NCI-H2227 treated with DMSO at 0.1 percent for 48 hours (cell line): ENCODE measurements around the gene LZTS2.

ENCODE experiments used
- DNase-seq: peaks from one replicate; lab custom pipeline; 2025; lab: John Stamatoyannopoulos, UW

Gene LZTS2

DNA sequence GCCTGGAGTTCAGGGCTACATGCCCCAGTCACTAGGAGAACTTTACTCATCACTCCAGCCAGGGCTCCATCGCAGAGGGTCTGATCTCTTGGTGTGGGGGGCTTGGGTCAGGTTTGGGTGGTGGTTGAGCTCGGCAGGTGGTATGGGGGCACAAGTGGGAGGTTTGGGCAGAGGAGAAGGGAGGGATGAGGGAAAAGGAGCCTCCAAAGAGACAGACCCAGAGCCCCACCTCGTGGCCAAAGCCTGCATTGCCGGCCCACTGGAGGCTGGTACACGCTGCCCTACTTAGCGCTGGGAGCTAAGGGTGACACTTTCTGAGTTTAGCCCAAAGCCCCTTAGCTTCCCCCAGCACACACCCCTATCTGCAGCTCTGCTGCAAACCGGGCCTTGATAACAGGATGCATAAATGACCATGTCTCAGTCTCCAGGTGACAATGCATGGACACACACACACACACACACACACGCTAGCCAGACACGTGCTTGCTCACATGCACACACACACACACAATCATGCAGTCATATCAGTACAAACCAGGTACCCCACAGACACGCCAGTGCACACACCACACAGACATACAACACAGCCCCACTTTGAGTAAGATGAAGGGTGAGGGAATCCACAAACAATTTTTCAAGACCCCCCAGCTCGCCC is 14.7 kb downstream of the LZTS2 start:
- DNase-seq, result peak; percentile 20

DNA sequence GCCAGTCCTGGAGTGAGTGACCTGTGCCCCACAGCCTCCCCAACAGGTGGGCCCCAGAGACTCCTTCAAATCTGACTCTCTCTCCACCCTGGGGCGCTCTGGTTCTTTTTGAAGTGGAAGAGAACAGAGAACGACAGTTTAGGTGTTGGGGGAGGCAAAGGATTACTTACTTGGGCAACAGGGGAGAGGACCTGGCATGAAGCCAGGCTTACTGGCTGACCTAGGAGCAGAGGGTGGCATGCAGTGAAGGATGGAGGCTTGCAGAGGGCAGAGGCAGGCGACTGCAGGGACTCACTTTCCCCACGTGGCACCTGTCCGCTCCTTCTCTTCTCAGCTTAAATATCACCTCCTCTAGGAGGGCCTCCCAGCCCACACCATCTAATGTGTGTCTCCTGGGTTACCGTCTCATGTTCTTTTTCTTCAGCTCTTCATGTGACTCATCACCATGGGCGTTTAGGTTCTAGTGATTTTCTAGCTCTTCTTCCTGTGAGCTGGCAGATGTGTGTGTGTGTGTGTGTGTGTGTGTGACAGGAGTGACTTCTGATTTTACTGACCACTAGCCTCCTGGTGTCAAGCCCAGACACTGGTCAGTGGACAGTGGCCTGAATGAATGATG is 15.5 kb downstream of the LZTS2 start:
- DNase-seq, result no peak

- no peak for DNase-seq
Observed at GRCh38 chr10:101015582-101015973, 16.0 kb downstream of the LZTS2 start.

GRCh38 chr10:101016814-101017213 is 17.2 kb downstream of the LZTS2 start:
- no peak for DNase-seq

DNA sequence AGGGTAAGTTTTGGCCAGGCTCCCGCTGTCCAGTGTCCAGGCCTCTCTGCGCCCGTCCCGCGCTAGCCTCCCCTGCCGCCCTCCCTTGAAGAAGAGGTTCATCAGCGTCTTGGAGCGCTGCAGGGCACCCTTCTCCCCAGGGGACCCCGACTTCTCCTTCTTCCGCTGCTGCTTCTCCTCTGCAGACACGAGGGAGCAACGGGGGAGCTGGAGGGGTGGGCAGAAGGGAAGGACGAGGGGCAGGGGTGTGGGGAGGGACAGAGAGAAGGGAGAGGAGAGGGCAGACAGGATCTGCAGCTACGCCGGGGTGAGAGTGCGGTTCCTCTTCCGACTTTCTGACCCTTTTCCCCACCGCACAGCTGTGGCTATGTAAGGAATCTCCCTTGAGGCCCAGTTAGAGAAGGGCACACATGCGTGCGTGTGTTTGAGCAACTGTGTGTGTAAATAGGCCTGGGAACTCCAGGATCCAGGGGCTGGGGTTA is 18.6 kb downstream of the LZTS2 start:
- DNase-seq, result no peak

DNA sequence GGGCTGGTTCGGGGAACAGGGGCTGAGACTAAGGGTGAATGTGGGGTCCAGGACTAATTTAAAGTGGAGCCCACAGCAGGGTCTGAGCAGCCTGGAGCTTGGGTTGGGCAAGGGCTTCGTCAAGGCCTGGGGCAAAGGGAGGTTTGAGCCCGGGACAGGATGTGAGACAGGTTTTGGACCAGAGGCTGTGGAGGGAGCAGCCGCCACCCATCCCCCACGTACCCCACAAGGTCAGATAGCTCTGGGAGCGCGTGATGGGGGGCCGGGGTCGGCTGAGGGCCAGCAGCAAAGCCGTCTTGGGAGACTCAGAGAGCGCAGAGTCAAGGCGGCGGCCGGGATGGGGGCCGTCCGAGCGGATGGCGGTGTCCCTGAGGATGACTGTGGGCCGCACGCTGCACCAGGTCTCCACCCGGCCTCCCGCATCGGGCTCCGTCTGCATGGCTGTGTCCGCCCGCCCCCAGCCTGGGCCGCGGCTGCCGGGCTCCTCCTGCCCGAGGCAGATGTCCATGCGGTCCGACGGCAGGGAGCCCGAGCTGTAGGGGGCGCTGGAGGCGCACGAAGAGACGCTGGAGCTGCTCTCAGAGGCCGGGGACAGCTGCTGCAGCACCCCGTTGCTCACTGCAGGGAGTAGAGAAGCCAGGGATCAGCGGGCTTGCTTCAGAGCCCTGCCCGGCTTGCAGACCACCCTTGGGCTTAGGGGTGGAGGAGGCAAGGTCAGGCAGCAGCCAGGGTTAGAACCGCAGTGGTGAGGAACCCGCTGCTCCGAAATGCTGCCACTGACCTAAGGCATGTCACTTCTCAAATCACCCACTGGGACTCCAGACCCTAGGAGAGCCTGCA is 19.2 kb downstream of the LZTS2 start:
- DNase-seq, result peak; percentile 27

GRCh38 chr10:101019440-101019703 is 19.8 kb downstream of the LZTS2 start:
- no peak for DNase-seq

GRCh38 chr10:101020427-101021075 is 20.9 kb downstream of the LZTS2 start:
- no peak for DNase-seq

DNA sequence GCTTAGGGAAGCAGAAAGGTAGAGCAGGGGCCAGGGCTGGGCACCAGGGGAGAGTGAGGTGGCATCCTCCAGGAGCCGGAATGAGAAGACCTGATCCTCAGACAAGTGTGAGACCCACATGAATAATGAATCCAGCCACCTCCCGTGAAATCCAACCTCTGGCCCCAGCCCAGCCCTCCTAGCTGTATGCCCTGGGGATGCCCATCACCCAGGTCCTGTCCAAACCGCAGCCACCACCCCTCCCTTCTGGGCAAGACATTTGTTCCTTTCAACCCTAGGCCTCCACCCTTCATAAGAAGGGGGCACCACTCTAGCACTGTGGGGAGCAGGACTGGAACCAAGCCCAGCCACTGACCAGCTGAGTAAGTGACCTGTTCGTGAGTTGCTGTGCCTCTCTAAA is 21.6 kb downstream of the LZTS2 start:
- no peak for DNase-seq

DNA sequence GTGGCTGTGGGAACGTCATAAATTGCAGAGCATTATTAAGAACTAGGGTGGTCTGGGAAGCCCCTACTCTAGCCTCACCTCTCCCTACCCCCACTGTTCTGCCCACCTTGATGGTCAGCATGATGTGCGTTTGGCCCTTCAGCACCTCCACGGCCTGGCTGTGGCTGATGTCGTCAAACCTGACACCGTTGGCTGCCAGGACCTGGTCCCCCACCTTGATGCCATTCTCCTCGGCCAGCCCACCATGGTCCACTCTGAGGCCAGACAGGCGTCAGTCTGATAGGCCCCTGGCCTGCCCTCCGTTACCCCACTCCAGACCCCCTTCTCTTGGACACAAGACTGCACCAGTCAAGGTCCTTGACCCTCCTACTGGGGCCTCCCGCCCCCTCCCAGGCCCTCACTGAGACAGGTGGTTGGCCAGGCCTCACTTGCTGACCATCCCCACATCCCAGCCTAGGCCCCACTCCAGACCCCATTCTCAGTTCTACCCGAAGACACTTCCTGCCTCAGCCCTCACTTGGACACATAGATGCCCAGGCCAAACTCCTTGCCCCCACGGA is 22.2 kb downstream of the LZTS2 start:
- no peak for DNase-seq

GRCh38 chr10:101022967-101023705 is 23.5 kb downstream of the LZTS2 start:
- DNase-seq, result no peak

DNA sequence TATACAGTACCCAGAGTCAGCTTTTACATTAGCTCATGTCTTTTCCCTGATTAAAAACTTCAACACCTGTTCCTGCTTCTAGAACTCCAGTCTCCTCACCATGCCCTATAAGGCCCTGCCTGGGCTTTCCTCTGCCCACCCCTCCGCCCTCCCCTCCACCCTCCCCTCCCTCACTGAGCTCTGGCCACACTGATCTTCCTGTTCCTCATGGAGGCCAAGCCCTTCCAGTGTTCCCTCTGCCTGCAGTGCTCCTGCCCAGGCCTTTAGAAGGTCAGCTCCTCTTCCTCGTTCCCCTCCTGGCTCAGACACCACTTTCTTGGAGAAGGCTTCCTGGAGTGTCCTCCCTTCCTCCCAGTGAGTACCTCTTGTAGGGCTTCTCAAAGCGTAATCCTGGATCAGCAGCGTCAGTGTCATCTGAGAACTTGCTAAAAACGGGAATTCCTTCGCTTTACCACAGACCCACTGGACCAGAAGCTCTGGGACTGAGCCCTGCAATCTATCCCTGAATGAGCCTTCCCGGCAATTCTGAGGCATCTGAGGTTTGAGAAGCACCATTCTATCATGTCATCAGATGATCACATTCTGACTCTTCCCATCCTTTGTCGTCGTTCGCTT is 27.6 kb downstream of the LZTS2 start:
- DNase-seq, result no peak

DNA sequence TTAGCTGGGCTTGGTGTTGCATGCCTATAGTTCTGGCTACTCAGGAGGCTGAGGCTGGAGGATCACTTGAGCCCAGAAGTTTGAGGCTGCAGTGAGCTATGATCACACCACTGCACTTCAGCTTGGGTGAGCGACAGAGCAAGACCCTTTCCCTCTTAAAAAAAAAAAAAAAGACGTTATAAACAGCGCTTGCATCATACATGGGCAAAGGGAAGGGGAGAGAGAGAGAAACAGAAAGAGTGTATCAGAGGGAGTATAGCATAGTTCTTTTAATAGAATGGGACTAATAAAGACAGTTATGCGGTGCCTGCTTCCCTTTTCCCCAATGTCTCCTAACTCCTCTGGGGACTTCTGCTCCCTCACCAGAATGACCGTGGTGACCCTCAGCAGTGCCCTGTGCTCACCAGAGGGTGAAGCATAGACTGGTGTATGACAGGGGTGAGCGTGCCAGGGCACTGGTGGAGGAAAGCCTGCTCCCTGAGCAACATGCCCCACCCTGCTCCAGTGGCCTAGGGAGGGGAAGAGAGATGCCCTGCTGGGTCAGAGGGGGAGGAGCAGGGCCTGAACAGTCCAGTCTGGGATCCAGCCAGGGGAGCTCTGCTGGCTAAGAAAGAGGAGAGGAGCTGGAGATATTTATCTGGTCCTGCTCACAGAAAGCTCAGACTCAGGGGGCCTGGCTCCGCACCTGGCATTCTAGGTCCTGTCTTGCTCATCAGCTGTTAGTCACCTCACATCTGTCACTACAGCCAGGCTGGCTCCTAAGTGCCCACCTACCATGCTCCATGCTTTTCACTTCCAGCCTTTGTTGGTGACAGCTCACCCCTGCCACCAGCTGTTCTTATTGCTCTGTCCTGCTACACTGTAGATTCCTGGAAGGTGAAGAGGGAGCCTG is 29.1 kb downstream of the LZTS2 start:
- no peak for DNase-seq

GRCh38 chr10:101029520-101030295 is 30.1 kb downstream of the LZTS2 start:
- DNase-seq, result no peak

DNA sequence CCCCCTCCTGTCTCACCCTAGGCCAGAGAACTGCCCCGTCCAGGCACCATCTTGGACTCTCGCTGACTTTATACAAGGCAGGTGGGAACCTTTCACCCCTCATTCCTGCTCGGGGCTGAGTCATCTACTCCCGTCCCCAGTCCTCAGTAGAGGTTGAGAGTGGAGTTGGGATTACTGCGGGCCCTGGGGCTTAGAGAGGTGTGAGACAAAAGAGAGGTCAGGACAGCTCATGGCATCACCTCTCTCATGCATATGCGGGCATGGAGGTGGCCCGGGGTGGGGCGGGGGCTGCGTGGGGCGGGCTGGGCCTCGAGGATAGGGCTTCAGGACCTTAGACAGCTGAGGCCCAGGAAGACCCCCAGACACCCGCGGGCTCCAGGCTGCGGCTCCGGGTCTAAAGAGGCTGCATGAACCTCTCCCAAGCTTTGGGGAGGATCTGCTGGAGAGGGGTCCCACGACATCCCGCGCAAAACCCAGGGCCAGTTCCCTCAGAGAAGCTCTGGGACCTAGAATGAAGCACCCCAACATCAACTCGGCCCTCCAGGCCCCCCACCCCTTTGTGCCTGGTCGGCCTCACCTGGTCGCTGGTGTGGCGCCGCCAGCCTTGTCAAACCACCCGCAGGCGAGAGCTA is 31.0 kb downstream of the LZTS2 start:
- DNase-seq, result no peak

DNA sequence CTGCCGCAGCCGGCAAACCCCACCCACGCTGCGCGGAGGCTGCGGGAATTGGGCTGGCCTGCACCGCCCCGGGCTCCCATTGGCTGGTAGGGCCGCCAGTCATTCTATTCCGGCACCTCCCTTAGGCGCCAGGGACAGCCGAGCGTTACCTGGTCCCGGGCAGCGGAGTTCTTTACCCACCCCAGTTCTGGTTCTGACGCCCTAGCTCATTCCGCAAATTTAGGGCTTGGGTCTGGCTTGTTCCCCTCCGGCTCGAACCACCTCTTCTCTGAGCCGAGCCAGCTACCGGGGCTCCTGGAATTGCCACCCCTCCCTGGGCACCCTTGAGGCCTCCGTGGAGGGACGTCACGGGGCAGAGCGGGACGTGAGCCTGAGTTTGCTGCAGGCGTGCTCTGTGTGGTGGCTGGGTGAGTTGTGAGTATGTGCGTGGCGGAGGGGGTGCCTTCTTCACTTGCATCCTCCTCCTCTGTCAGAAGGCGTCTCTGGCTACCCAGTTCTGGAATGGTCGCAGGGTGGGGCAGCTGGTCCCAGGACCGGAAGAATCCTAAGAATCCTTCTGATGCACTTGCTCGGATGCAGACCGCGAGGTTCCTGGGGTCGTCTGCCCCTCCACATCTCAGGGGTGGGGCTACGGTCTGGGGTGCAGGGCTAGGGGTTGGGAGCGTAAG is 31.7 kb downstream of the LZTS2 start, which contains the start of the genes PDZD7 and SFXN3:
Gene PDZD7, minus strand, starts transcription at position 2 of the 668 bp plus-strand sequence. CDS start 910 bp downstream, outside the sequence.
Gene SFXN3, plus strand, starts transcription at position 107 of the 668 bp plus-strand sequence. CDS start 3,461 bp downstream, outside the sequence.
- DNase-seq, result peak; percentile 77

DNA sequence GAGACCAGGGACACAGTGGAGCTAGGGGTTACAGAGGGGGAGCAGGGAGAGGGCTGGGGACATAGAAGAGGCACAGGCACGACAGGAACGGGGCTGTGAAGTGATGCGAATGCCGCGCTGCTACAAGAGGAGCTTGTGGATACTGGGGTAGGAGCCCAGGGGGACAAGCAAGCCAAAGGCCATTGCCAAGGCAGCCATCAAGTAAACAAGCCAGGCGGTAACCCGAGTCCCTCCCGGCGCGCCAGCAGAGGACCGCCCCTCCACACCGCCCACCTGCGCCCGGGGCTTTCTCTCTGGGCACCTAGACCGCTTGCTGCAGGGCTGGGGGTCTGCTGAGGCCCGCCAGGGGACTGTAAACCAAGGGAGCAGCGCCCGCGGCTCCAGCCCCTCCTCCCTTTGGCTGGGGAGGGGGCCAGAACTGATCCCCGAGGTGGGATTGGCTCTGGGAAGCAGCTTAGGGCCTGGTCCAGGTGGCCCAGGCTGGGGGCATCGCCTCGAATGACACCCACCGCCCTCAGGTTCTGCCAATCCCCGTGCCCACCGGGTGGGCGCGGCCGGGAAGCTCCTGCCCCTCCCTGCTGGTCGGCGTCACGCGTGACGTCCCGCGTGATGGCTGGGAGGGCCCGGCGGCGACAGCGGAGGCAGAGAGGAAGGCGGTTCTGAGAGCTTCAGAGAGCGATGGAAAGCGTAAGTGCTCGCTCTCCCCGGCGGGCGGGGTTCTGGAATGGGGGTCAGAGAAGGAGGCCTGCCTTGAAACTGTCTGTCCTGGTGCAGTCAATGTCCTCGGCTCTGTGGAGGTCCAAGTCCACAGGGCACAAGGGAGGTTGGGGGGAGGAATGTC is 32.4 kb downstream of the LZTS2 start:
- DNase-seq, result peak; percentile 8
